DND-41 (cell line): Measurements from ENCODE around the gene SLC16A11.

Experiments
- CTCF ChIP-seq: IDR thresholded peaks from 2 replicates; pipeline ENCODE4 v1.5.1; 2012; ENCODE audit warnings: borderline replicate concordance, low read length, moderate library complexity, mild to moderate bottlenecking; ENCODE audit not compliant: poor library complexity, severe bottlenecking; ENCODE audit errors: extremely low read depth
- EZH2 ChIP-seq: IDR thresholded peaks from 3 replicates; pipeline ENCODE4 v1.6.1; 2012; ENCODE audit warnings: borderline replicate concordance, low read depth, mild to moderate bottlenecking, moderate library complexity, low read length, inconsistent platforms; ENCODE audit not compliant: severe bottlenecking

- TF ChIP-seq CTCF (no peak), EZH2 (no peak)
Observed at GRCh38 chr17:7026471-7027115, 17.3 kb downstream of the SLC16A11 start.
